HepG2 (cell line): ENCODE results near the gene SPATA25. TPM values are rescaled to one million over a fixed set of nuclear protein-coding genes. Genes with fewer than 3 reads are reported as not detected.

Experiments
- AGO2 ChIP-seq: fragments of 200-400 bp; formaldehyde crosslinking; optimal IDR thresholded peaks from 2 replicates; pipeline ENCODE3; 2017; ENCODE audit warnings: mild to moderate bottlenecking, low read depth, low read length, moderate library complexity
- AHR ChIP-seq: IDR thresholded peaks from 2 replicates; pipeline ENCODE4 v1.6.1; 2018; ENCODE audit warnings: missing genetic modification reagents, missing compliant biosample characterization
- CC2D1A ChIP-seq: sonication (generic); formaldehyde crosslinking; IDR thresholded peaks from 2 replicates; pipeline ENCODE4 v1.8.1; 2023; ENCODE audit warnings: mild to moderate bottlenecking, missing genetic modification reagents
- CHD2 ChIP-seq: IDR thresholded peaks from 2 replicates; pipeline ENCODE4 v1.6.1; 2011; ENCODE audit warnings: low read depth, low read length, improper control_type of control experiment
- MIER2 ChIP-seq: IDR thresholded peaks from 2 replicates; pipeline ENCODE4 v1.6.1; 2016; ENCODE audit warnings: missing biosample characterization, missing genetic modification reagents
- MXD4 ChIP-seq: IDR thresholded peaks from 2 replicates; pipeline ENCODE4 v1.6.1; 2016; ENCODE audit warnings: mild to moderate bottlenecking, missing biosample characterization, missing genetic modification reagents
- NFIC ChIP-seq: IDR thresholded peaks from 2 replicates; pipeline ENCODE4 v1.6.1; 2012; ENCODE audit warnings: mild to moderate bottlenecking, low read length, inconsistent platforms
- PATZ1 ChIP-seq: sonication (generic); formaldehyde crosslinking; IDR thresholded peaks from 2 replicates; pipeline ENCODE4 v1.4.0; 2020; ENCODE audit warnings: missing genetic modification reagents
- POLR2G ChIP-seq: fragments of 200-400 bp; formaldehyde crosslinking; IDR thresholded peaks from 2 replicates; pipeline ENCODE4 v1.6.1; 2018; ENCODE audit warnings: mild to moderate bottlenecking, low read depth, low read length, moderate library complexity
- RBFOX2 ChIP-seq: fragments of 200-400 bp; formaldehyde crosslinking; IDR thresholded peaks from 2 replicates; pipeline ENCODE4 v1.6.1; 2017; ENCODE audit warnings: low read depth, mild to moderate bottlenecking, low read length
- SNAI1 ChIP-seq: sonication (generic); formaldehyde crosslinking; IDR thresholded peaks from 2 replicates; pipeline ENCODE4 v1.5.0; 2020; ENCODE audit warnings: mild to moderate bottlenecking, missing genetic modification reagents, borderline replicate concordance
- TIGD3 ChIP-seq: sonication (generic); formaldehyde crosslinking; IDR thresholded peaks from 2 replicates; pipeline ENCODE4 v1.5.1; 2020; ENCODE audit warnings: mild to moderate bottlenecking, missing genetic modification reagents, borderline replicate concordance
- YEATS4 ChIP-seq: sonication (generic); formaldehyde crosslinking; IDR thresholded peaks from 2 replicates; pipeline ENCODE4 v1.4.0; 2020; ENCODE audit warnings: missing genetic modification reagents, borderline replicate concordance
- ZMYM4 ChIP-seq: sonication (generic); formaldehyde crosslinking; IDR thresholded peaks from 2 replicates; pipeline ENCODE4 v1.8.1; 2023; ENCODE audit warnings: mild to moderate bottlenecking, missing genetic modification reagents
- ZNF143 ChIP-seq: sonication (generic); formaldehyde crosslinking; IDR thresholded peaks from 2 replicates; pipeline ENCODE4 v1.4.0; 2020; ENCODE audit warnings: missing genetic modification reagents
- ZNF563 ChIP-seq: sonication (generic); formaldehyde crosslinking; IDR thresholded peaks from 2 replicates; pipeline ENCODE4 v1.8.0; 2022; ENCODE audit warnings: mild to moderate bottlenecking, moderate library complexity, missing genetic modification reagents
- ZNF619 ChIP-seq: sonication (generic); formaldehyde crosslinking; IDR thresholded peaks from 2 replicates; pipeline ENCODE4 v1.4.0; 2020; ENCODE audit warnings: mild to moderate bottlenecking, missing genetic modification reagents
- ZNF660 ChIP-seq: sonication (generic); formaldehyde crosslinking; IDR thresholded peaks from 2 replicates; pipeline ENCODE4 v1.5.1; 2020; ENCODE audit warnings: mild to moderate bottlenecking, low read depth, missing genetic modification reagents, borderline replicate concordance
- ZNF687 ChIP-seq: sonication (generic); formaldehyde crosslinking; IDR thresholded peaks from 2 replicates; pipeline ENCODE4 v1.5.1; 2020; ENCODE audit warnings: mild to moderate bottlenecking, missing genetic modification reagents, moderate library complexity
- ZNF737 ChIP-seq: sonication (generic); formaldehyde crosslinking; IDR thresholded peaks from 2 replicates; pipeline ENCODE4 v1.5.0; 2020; ENCODE audit warnings: missing genetic modification reagents, mild to moderate bottlenecking, borderline replicate concordance
- ZNF747 ChIP-seq: sonication (generic); formaldehyde crosslinking; IDR thresholded peaks from 2 replicates; pipeline ENCODE4 v1.8.1; 2023; ENCODE audit warnings: missing genetic modification reagents, mild to moderate bottlenecking, borderline replicate concordance
- ZNF784 ChIP-seq: sonication (generic); formaldehyde crosslinking; IDR thresholded peaks from 2 replicates; pipeline ENCODE4 v1.5.1; 2020; ENCODE audit warnings: missing genetic modification reagents, mild to moderate bottlenecking, borderline replicate concordance
- polyA plus RNA-seq, 8 experiments: library from polyadenylated mRNA; depleted of rRNA in 3 of 8; stranded (reverse) in 7 of 8; unstranded in 1 of 8; fragments of >200 nt; fragmentation: Illumina TruSeq in 4 of 8; extraction: Trizol in 4 of 8; gene quantifications; 2 replicates each; pipeline versions ENCODE4 v1.2.1 to v1.2.3, GENCODE V29; 2011 to 2016; ENCODE audit warnings: low read depth in 4 of 8, missing spikeins in 1 of 8, mixed read lengths in 1 of 8; ENCODE audit not compliant: insufficient read depth in 1 of 8
- total RNA-seq, 5 experiments: library from RNA; depleted of rRNA; stranded (reverse); fragments of >200 nt; fragmentation: Illumina TruSeq; extraction: Trizol; gene quantifications; 2 replicates each; pipeline ENCODE4 v1.2.3, GENCODE V29; 2016; ENCODE audit warnings: low read depth in 1 of 5

The SPATA25 gene
- total and polyA plus RNA-seq, 2 of the 13 experiments (the other 11 are each of a cell fraction or from before 2014, with no cell fraction given) = 4.8 to 7.6 TPM

GRCh38 chr20:45886590-45887345 is 654 bp downstream of the SPATA25 start (continued):
- TF ChIP-seq AHR (CRISPR knock-in tag) (no peak), ZNF563 (CRISPR knock-in tag) (no peak), ZNF143 (no peak), AGO2 (peak; percentile 98), MXD4 (no peak), SNAI1 (CRISPR knock-in tag) (no peak), NFIC (no peak), TIGD3 (no peak), CHD2 (no peak), MIER2 (CRISPR knock-in tag) (no peak), ZNF687 (CRISPR knock-in tag) (peak; percentile 38), ZNF619 (no peak), ZNF737 (CRISPR knock-in tag) (no peak), RBFOX2 (peak; percentile 71; the same call in 1 of the 2 replicates), PATZ1 (peak; percentile 19; the same call in 1 of the 2 replicates), ZNF660 (CRISPR knock-in tag) (no peak), YEATS4 (CRISPR knock-in tag) (no peak), CC2D1A (CRISPR knock-in tag) (no peak), ZMYM4 (no peak), ZNF747 (CRISPR knock-in tag) (no peak), POLR2G (peak; percentile 53), ZNF784 (no peak)
